HG03558 (cell line): ENCODE data around the gene DBNL.

ENCODE experiments used
- ATAC-seq: cut with Tn5 transposase; IDR thresholded peaks from one replicate; pipeline ENCODE4 v1.9.1; 2021; ENCODE audit warnings: moderate number of reproducible peaks; ENCODE audit not compliant: unreplicated experiment; ENCODE audit errors: extremely low read depth

DBNL gene

DNA sequence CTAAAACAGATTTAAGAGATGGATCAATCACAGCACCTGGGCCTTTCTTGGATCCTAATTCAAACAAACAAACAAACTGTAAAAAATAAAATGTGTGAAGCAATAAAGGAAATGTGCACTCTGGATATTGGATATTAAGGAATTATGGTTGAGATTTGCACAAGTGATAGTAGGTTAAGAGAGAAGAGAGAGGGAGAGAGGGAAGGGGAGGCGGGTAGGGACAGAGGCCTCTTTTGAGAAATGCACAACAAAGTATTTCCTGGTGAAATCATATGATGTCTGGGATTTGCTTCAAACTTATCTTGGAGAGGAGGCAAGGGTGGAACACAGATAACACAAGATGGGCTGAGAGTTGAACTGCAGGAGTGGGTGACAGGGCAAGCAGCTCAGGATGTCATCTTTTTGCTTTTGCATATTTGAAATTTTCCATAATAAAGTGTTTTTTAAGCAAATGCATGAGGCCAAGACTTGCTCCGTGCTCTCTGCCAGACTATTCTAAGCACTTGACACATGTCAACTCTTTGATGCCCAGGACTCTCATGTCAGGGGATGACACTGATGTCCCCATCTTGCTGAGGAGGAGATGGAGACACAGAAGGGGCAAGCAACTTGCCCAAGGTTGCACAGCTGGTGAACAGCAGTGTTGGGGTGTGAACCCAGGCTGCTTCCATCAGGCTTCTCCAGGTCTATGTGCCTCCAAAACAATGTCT lies 50.5 kb downstream of the DBNL start:
- no peak for ATAC-seq

DNA sequence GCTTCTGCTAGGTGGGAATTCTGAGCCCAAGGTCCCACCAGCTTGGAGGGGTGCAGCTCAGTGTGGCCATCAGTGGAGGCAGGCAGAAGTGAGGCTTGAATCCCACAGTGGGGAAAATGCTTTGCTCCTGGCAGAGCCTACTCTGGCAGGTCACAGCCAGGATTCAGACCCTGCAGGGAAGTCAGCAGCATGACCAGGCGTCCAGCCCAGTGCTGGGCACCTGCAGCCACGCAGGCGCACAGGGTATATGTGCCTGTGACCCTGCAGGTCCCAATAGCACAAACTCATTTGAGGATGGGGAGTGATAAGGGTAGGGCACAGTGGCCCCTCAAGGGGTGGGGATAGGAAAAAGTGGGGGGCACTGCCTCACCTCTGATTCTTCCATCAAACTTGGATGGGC lies 51.3 kb downstream of the DBNL start:
- no peak for ATAC-seq

DNA sequence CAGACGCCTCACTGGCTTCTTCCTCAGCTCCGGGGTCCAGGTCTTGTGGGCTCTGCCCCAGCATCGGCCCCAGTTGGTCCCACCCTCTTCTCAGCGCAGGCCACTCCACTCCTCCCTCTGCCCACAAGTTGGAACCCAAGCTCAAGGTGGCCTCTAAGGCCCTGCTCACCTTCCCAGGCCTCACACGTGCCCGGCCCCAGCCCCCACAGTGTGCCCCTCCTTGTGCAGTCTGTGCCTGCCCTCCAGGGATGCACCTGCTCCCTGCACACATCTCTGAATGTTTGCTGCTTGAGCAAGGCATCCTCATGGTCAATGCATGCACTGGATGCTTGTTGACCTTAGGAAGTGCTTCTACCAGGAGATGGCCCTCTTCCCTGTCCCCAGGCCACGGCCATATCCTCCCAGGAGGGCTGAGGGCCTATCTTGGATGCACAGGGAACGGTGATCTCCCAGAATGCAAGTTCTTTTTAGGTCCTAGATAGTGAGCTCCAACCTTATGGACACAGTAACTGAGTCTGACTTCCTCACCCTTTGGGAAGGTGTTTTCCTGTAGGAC lies 51.9 kb downstream of the DBNL start:
- ATAC-seq = no peak

DNA sequence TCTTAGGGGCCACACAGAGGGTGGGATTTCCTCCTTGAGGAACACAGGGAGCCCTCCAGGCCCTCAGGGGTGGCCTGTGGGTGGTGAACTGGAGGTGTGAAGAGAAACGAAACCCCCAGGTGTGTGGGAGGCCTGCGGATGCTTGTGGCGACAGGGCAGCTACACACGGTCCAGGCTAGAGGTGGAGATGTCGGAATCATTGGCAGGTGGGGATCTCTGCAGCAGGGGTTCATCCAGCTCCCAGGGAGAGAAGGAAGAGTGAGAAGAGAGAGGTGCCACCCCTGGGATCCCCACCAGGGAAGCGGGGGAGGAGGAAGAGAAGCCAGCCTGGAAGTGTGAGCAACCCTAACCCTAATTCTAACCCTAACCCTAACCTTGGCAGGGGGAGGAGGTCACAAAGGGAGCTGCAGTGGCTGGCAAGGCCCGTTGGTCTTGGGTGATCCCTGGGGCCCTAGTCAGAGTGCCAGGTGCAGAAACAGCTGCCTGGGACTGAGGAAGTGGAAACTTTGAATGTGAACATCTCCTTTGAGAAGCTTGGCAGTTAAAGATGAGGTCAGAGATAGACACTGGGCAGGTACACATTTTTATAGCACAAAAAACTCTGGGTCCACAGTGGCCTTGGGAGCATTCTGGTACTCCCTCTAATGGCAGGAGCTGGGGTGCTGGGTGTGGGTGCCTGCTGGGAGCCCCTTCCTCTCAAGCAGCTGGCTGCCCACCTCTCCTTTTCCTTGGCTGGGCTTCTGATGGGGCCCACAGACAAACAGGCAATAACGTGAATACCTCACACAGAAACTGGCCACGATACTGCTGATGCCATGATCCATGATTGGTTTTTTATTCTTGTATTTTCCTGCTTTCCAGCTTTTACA lies 52.8 kb downstream of the DBNL start:
- peak; percentile 62 for ATAC-seq

DNA sequence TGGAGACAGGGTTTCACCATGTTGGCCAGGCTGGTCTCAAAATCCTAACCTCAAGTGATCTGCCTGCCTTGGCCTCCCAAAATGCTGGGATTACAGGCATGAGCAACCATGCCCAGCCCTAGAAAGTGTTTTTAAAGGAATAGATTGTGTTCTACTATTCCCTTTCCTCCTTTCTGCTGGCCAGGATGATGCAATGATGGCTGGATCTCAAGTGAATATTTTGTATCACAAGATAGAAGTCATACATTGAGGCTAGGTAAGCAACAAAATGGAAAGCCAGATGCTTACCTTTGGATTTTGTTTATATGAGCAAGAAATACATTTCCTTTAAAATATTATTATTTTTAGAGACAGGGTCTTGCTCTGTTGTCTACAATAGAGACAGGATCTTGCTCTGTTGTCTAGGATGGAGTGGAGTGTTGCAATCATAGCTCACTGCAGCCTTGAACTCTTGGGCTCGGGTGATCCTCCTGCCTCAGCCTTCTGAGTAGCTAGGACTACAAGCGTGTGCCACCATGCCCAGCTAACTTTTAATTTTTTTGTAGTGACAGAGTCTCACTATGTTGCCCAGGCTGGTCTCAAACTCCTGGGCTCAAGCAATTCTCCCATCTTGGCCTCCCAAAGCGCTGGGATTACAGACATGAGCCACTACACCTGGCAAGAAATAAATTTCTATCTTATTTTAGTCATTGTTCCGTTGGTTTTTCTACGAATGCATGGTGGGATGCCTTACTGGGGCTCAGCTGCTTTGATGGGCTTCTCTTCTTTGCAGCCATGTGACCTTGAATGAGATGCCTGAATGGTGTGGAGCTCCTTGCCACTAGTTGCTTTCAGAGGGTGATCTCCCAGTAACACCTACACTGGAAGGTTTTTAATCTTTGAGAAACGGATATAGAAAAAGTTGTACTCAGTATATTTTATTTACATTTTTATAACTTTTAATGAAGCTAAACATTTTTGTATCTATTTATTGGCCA lies 53.9 kb downstream of the DBNL start:
- no peak for ATAC-seq

DNA sequence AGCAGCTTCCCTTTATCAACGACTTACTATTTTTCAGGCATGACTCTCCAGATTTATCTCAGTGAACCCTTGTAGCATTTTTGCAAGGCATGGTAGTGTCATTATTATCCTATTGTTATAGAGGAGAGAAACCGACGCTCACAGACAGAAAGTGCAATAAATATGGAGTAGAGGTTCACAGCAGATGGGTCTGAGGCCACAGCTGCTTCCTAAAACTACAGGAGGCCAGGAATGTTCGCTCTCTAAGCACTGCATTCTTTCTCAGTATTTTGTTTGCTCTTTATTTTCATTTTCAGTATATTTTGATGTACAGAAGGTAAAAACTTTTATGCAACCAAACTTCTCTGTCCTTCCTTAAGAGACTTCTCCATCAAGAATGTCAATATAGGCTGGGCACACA lies 55.2 kb downstream of the DBNL start:
- ATAC-seq = no peak

DNA sequence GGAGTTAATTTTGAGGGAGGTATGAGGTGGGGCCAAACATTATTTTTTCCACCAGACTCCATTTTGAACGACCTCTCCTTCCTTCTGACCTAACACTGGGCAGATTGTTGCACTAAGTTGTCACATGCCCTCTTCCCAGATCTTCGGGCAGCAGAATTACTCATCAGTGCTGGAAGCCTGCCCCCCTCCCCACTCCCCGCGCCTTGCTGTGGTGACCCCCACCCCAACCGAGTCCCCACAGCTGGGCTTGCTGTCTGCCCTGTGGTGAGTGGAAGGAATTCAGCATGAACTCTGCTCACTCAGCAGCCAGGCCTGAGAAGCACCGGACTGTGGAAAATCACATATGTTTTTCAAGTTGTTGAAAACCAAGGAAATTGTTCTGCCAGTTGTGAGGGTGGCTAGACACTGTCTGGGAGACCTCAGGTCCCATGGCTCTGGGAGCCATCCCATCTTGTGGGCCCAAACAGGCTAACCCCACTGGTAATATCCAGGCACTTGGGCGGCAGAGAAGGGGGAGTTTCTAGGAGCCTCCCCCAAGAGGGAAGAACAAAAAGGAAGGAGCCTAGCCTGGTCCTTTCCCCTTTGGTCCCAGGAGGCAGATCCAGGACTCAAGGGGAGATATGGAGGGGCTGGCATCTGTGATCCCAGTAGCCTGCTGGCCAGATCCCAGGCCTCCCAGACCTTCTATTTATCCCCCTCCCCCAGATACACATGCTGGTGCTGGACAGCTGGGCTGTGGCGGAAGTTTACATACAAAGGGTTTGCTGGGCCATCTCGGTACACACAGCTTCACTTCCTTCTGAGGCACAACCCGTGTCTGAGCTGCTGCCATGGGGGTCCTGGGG lies 56.2 kb downstream of the DBNL start:
- no peak for ATAC-seq

DNA sequence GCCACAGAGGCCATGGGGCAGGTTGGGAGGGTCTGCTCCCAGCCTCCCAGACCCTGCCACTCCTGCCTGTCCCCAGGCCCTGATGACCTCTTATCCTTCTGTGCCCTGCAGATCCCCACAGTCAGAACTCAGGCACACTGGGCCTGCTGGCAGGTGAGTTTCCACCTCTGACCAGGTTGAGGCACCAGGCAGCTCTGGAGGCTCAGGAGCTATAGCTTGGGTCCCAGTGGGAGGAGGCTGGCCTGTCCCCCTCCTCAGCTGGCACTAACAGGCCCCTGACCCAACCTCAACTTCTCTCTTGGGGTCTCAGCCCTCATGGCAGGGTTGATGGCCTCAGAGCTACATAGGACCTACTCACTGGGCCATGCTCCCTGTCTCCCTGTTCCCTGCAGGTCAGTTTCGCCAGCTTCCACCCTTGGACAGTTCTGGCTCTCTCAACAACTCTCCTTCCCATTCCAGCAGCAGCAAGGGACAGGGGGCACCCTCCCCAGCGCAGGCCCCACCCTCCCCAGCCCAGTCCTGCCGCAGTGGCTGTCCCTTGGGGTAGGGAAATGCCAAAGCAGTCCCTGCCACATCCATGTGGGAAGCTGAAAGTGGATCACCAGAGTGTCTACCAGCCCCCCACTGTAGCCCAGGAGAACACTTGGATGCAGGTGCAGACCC lies 56.9 kb downstream of the DBNL start:
- no peak for ATAC-seq

DNA sequence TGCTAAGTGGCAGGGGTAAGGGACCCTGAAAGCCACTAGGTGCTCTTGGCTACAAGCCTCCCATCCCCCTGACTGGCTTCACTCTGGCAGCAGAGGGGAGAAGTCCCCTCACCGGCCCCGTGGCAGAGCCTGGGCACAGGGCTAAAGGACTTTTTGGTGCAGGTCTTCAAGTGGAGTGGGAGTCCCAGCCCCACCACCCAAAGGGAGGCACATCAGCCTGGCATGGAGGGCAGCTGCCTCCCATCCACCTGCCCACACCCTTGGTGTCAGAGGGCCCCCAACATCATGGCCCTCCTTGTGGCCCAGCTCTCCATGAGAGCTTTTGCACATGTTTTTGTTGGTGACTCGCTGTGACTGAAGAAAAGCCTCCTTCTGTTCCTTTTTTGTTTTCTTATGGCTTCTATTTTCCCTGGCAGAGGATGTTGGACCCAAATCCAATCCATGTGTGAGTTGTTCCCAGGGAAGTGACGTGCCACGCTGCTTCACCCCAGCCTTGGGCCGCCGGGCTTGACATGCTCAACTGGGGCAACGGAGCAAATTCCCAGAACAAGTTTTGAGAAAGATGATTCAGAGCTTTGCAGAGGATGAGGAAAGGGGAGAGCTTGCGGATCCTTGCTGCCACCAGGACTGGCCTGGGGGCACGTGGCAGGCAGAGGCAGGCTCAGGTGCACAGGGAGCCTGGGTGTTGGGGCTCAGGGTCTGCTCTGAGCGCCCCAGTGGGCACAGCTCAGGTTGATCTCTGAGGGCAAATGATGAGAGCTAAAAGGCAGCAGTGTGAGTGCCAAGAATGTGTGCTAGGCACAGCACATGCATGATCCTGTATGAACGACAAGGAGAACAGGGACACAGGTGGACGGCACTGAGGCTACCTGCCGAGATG lies 57.7 kb downstream of the DBNL start:
- ATAC-seq = no peak

DNA sequence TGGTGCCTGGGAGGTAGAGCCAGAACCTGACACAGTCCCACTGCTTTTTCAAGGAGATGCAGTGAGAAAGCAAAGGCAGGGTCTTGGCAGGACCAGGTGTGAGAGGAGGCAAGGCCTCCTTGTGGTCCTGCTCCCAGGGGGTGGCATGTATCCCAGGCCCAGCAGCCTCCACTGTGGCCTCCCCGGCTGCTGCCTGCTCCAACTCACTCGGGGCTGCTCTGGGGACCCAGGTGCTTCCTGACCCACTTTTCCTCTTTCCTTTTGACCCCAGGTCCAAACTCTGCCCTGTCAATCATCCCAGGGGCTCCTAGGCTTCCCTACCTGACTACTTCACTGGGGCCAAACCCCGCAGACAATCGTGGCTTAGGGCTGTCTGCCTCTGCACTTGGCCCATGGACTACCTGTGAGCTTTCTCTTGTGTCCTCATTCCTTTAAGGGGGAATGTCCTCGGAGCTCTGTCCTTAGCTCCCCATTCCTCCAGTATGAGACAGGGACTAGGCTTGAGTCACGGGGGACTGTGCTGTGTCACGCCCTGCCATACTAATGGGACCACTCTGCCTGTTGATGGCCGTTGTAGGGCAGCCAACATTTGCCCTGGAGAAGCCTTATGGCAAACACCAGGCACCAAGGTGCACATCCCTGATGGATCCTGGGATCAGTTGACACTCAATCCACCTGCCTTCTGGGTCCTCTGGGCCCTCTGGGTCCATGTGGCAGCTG lies 58.5 kb downstream of the DBNL start:
- ATAC-seq = no peak

DNA sequence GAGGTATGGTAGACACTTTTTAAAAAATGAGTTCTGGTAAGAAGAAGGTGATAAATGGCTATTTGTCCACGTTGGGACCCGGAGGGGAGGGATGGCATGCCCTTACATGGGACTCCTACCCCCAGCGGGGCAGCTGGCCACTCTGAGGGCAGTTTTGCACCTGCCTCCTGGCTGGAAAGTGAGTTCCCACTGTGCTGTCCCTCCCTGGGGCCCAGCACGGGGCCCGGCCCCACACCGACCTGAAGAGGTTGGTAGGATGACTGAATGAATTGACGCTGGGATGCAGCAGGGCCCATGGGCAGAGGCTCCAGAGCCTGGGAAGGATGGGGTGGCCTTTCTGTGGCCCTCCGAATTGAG lies 59.0 kb downstream of the DBNL start:
- ATAC-seq = no peak

DNA sequence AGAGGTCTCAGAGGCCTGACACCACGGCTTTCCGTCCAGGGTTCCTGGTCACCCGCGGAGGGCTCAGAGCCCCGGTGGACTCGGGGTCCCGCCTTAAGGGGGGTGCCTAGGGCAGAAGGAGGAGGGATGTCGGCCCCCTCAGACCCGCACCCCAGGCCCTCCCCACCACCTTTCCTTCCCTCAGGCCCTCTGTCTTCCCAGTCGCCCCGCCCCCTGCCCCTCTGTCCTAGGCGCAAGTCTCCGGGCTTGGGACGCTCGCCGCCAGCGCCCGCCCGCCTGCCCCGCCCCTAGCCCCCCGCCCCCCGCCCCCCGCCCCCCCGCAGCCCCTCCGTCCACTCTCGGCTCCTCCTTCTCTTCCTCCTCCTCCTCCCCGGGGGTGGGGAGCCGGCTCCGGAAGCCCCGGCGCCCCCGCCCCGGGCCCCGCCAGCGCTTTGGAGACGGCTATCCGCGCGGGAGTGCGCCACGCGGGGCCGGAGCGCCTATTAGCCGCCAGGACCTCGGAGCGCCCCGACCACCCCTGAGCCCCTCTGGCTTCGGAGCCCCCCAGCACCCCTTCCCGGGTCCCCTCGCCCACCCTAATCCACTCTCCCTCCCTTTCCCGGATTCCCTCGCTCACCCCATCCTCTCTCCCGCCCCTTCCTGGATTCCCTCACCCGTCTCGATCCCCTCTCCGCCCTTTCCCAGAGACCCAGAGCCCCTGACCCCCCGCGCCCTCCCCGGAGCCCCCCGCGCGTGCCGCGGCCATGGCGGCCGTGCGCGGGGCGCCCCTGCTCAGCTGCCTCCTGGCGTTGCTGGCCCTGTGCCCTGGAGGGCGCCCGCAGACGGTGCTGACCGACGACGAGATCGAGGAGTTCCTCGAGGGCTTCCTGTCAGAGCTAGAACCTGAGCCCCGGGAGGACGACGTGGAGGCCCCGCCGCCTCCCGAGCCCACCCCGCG lies 59.7 kb downstream of the DBNL start, which contains the start of gene AEBP1:
TSS of gene AEBP1 (plus strand) at position 423 of the 937 bp plus-strand sequence. CDS start at position 744, 321 bp downstream.
- no peak for ATAC-seq

DNA sequence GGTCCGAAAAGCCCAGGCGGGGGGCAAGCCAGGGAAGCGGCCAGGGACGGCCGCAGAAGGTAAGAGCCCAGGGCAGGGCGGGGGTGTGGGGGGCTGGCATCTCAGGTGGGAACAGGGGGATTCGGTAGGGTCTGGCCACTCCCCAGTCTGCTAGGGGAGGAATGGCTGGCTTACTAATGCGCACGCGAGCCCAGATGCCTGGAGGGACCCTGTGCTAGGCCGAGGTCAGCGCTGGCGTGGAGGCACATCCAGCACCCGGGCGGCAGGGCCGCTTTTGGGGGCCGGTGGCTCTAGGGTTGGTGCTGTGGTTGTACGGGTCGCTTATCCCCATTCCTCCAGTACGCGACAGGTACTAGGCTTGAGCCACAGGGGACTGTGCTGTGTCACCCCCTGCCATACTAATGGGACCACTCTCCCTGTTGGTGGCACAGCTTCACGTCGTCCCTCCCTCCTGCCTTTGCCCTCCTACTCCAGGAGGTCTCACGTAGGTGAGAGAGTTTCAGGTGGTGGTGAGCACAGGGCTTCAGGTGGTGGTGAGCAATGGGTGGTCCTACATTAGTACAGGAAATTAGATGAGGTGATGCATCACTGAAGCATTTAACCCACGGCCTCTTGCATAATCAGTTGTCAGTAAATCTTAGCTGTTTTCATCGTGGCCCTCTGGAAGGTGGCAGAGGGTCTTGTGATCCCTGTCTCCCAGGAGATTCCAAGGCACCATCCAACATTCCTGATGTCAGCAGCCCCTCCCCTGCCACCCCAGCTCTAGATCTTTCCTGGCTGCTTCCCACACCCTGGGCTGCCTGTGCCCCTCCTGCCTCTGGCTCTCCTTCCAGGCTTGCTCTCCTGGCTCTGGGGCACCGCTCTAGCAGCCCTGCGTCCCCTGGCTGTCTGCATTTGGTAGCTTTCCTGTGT lies 60.6 kb downstream of the DBNL start:
- no peak for ATAC-seq

DNA sequence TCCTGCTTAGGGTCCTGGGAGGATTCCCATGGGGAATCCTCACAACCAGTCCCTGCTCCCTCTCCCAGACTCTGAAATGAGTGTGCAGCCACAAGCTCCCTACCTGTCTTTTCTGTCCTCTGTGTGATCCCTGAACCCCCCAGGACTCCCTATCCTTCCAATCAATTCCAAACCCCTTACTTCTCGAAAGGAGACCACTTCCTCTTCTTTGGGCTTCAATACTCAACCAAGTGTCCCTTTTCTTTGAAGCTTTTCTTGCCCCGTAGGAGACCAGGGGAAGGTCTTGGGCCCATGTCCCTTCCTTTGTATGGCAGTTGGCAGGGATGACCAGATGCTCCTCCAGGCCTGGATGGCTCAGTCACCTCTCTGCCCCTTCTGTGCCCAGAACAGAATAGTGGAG lies 61.3 kb downstream of the DBNL start:
- no peak for ATAC-seq
